Activated T-helper 17 cell treated with anti-CD3 and anti-CD28 coated beads, Interleukin-2, amount 50 U/mL, for 72 hours (primary cell): ENCODE results near the gene STIM2. TPM values are rescaled to one million over a fixed set of nuclear protein-coding genes. Genes with fewer than 3 reads are reported as not detected.
"Not testable (repeated sequence)": the region's sequence is repeated elsewhere in the genome, so short reads cannot be mapped to it uniquely, and the experiment has no call there.

ENCODE experiments used
- ATAC-seq: fragments of 150-1000 bp; cut with Tn5 transposase; replicated peaks from 2 replicates; pipeline ENCODE4 v1.10.0; 2021; ENCODE audit warnings: mild to moderate bottlenecking, moderate library complexity
- H3K27ac Mint-ChIP-seq: one replicate; pipeline ENCODE4 v1.8.0; 2022; ENCODE audit warnings: mixed read lengths
- H3K27me3 Mint-ChIP-seq: one replicate; pipeline ENCODE4 v1.8.0; 2022; ENCODE audit warnings: mixed read lengths
- H3K36me3 Mint-ChIP-seq: one replicate; pipeline ENCODE4 v1.8.0; 2022; ENCODE audit warnings: low read depth, mild to moderate bottlenecking, mixed read lengths
- H3K4me1 Mint-ChIP-seq: one replicate; pipeline ENCODE4 v1.8.0; 2022; ENCODE audit warnings: mixed read lengths
- H3K4me3 Mint-ChIP-seq: one replicate; pipeline ENCODE4 v1.8.0; 2022; ENCODE audit warnings: mild to moderate bottlenecking, mixed read lengths
- H3K9me3 Mint-ChIP-seq: one replicate; pipeline ENCODE4 v1.8.0; 2022; ENCODE audit warnings: mixed read lengths
- total RNA-seq, 2 donors: library from RNA; stranded (reverse); gene quantifications; one replicate each; pipeline ENCODE4 v1.2.3, GENCODE V29; 2022

The STIM2 gene
- total RNA-seq, 2 donors from 2014 or later: 38.4 to 39.6 TPM

- H3K9me3 Mint-ChIP-seq: no peaks in the 10 kb centered on the region
- peaks cover 25% of the 10 kb centered on the region for H3K36me3 Mint-ChIP-seq
- peaks cover 7% of the 10 kb centered on the region for H3K4me1 Mint-ChIP-seq
- ATAC-seq: no peak
- no peaks in the 10 kb centered on the region for H3K27me3 Mint-ChIP-seq
- no peak overlapping the region for H3K27ac Mint-ChIP-seq
- H3K4me3 Mint-ChIP-seq: no peak overlapping the region
These were observed 166.8 kb downstream of the STIM2 start for GRCh38 chr4:27027428-27027827.

- H3K27me3 Mint-ChIP-seq, H3K9me3 Mint-ChIP-seq, H3K36me3 Mint-ChIP-seq, H3K27ac Mint-ChIP-seq, ATAC-seq, H3K4me3 Mint-ChIP-seq, H3K4me1 Mint-ChIP-seq: not testable (repeated sequence)
These were observed 174.5 kb downstream of the STIM2 start for GRCh38 chr4:27035127-27035526.

DNA sequence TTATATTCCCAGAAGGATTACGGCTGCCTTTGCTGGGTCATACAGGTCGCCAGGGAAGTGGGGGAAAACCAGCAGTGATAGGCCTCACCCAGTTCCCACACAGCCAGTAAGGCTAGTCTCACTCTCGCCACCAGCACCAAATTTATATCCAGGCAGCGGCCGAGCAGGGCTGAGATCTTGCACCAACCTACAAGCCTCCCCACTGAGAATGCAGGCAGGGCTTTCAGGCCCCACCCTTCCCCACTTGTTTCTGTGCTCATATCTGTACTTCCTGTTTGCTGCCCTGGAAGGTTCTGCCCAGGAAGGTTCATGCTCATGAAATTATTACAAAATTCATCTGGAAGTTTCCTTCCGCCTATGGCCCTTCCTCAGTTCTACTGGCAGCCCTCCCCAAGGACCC, 179.7 kb downstream of the STIM2 start:
- no peaks in the 10 kb centered on the region for H3K36me3 Mint-ChIP-seq
- peaks cover 18% of the 10 kb centered on the region for H3K27me3 Mint-ChIP-seq
- peaks cover 7% of the 10 kb centered on the region for H3K9me3 Mint-ChIP-seq
- no peak for ATAC-seq
- no peak overlapping the region for H3K4me3 Mint-ChIP-seq
- H3K27ac Mint-ChIP-seq: no peak overlapping the region
- no peaks in the 10 kb centered on the region for H3K4me1 Mint-ChIP-seq

DNA sequence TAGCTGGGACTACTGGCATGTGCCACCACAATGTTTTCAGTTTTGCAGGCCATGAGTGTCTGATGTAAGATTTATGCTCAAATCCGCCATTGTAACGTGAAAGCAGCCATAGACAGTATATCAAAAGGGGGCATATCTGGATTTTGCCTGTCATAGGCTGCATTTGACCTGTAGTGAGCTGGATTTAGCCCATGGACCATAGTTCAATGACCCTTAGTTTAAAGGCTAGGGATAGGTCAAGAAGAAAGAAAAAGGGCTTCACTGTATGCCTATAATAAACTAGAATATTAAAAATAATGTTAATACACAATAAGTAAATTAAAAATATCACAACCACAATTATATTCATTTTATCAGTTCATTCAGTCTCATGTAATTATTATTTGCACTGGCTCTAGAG, 181.8 kb downstream of the STIM2 start:
- Mint-ChIP-seq H3K36me3 (no peaks in the 10 kb centered on the region), H3K27ac (no peak overlapping the region), H3K27me3 (peaks cover 24% of the 10 kb centered on the region), H3K4me1 (no peaks in the 10 kb centered on the region), H3K9me3 (peaks cover 7% of the 10 kb centered on the region), H3K4me3 (no peak overlapping the region)
- no peak for ATAC-seq

DNA sequence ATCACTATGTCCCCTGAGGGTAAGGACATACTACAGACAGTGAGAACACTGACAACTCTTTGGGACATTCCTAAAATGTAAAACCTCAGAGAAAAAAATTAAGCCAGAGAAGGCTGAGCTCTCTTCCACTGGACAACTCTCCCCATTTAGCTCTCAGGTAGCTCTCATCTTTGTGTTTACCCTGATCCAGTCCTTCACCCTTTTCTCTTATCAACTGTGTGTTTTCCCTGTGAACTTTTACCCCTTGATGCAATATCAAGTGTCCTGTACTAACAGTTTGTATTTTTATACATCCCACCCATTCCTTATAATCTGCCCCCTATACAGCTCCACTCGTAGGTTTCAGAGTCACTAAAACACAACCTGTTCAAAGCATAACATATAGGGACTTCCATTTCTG, 182.6 kb downstream of the STIM2 start:
- Mint-ChIP-seq H3K4me3 (no peak overlapping the region), H3K4me1 (no peaks in the 10 kb centered on the region), H3K27ac (no peak overlapping the region), H3K36me3 (no peaks in the 10 kb centered on the region), H3K9me3 (peaks cover 7% of the 10 kb centered on the region), H3K27me3 (peaks cover 26% of the 10 kb centered on the region)
- no peak for ATAC-seq

GRCh38 chr4:27046851-27047250, 186.2 kb downstream of the STIM2 start:
- no peaks in the 10 kb centered on the region for H3K36me3 Mint-ChIP-seq
- H3K9me3 Mint-ChIP-seq: peaks cover 7% of the 10 kb centered on the region
- no peak for ATAC-seq
- no peaks in the 10 kb centered on the region for H3K4me1 Mint-ChIP-seq
- no peak overlapping the region for H3K27ac Mint-ChIP-seq
- no peak overlapping the region for H3K4me3 Mint-ChIP-seq
- peaks cover 46% of the 10 kb centered on the region for H3K27me3 Mint-ChIP-seq

DNA sequence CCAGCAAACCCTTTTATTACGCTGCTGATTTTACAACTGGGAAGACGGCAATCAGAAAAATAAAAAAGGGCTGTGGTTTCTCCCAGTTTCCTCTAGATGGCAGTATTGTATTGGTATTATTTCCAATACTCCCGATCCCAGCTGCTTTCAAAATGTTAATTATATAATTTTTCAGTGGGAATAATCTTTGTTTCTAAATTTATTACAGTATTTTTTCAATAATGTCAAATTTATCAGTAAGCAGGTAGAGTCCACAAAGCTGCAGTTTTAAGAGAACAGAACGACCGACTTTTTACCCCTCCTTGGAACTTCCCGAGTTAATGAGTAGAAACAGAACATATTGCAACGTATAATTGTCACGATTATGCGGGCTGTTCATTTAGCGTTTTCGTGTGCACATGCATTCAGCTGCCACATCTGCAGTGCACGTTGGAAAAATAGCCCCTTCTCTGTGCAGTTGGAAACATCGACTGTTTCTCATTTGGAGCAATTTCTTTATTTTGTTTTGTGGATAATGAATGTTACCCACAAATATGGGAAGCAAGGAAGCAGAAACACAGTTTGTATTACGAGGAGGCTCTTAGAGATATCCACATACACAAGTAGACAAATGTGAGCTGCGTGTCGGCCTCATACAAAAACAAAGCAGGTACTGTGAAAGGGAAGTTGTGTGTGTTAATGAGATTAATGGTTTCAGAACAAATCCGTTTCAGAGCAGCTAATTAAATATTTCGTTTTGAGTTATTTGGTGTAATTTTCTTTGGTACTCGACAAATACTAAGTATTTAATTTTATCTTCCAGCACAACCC, 188.0 kb downstream of the STIM2 start:
- Mint-ChIP-seq H3K9me3 (peaks cover 3% of the 10 kb centered on the region), H3K4me1 (no peaks in the 10 kb centered on the region), H3K4me3 (no peak overlapping the region), H3K36me3 (no peaks in the 10 kb centered on the region), H3K27me3 (peaks cover 40% of the 10 kb centered on the region), H3K27ac (no peak overlapping the region)
- ATAC-seq: no peak

DNA sequence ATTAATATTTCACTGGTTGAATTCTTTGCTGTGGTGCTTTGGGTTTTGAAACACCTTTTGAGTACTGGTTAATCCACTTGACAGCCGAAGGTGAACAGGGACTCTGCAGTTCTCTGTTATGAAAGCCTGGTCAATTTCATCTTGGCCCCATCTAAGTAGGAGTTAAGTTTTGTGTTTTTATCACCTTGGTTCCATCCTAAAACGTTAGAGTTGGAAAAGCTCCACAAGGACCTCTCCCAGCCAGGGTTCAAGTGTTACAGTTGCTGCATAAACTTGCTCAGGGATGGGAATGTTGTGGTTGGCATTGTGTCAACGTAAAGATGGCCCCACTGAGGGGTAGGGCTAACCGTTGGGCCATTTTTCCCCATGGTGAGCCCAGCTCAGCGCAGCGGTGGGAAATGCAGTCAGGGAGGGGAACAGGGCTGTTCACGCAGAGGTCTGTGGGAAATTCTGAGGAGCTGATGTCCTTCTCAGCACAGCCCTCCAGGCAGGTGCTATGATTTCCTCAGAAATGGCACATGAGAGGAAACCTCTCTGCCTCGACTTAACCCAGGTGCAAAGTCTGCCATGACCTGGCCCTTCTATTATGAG, 188.7 kb downstream of the STIM2 start:
- Mint-ChIP-seq H3K4me3 (no peak overlapping the region), H3K36me3 (no peaks in the 10 kb centered on the region)

GRCh38 chr4:27050731-27051130, 190.1 kb downstream of the STIM2 start:
- no peaks in the 10 kb centered on the region for H3K9me3 Mint-ChIP-seq
- H3K36me3 Mint-ChIP-seq: no peaks in the 10 kb centered on the region
- no peaks in the 10 kb centered on the region for H3K4me1 Mint-ChIP-seq
- ATAC-seq: no peak
- peaks cover 36% of the 10 kb centered on the region for H3K27me3 Mint-ChIP-seq
- no peak overlapping the region for H3K4me3 Mint-ChIP-seq
- no peak overlapping the region for H3K27ac Mint-ChIP-seq

More for the DNA sequence above, 188.7 kb downstream of the STIM2 start:
- H3K9me3 Mint-ChIP-seq: no peaks in the 10 kb centered on the region
- peaks cover 37% of the 10 kb centered on the region for H3K27me3 Mint-ChIP-seq
- no peak for ATAC-seq
- no peaks in the 10 kb centered on the region for H3K4me1 Mint-ChIP-seq
- no peak overlapping the region for H3K27ac Mint-ChIP-seq

DNA sequence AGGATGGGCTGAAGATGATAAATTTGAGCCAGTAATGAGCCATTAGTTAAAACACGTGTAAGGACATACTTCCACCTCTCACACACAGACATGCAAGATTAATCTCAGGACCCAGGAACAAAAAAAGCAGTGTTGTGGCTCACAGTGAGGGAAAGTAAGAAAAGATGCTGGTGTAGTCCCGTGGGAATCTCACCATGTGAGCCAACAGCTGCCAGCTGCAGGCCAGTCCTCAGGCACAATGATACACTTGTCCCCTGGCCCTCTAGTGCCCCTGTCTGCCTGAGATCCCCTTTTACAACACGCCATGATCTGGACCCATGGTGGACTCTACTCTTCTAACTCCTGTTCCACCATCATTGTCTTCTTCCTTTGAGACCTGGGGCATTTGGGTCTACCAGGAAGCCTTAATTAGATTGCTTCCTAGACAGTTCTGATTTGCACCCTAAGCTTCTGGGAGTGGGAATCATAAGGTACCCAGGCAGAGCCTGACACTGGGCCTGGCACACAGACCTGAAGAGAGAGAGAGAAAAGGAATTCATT, 194.7 kb downstream of the STIM2 start:
- H3K27me3 Mint-ChIP-seq: peaks cover 16% of the 10 kb centered on the region

DNA sequence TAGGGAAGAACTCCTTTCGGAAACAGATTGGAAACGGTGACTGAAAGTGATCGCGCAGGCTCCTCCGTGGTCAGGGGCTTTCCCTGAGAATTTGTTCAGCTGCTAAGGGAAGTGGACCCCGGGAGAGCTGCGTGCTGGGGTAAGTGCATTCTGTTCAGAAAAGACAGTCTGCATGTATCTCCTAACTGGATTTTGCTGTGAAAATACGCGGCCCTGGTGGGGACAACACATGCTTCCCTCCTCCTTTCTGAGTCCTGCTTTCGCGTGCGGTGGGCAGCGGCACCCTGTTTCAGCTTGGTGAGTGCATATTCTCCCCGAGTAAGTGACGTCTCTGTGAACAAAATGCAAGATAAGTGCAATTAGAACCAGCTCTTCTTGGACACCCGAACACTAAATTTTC, 195.6 kb downstream of the STIM2 start:
- no peak overlapping the region for H3K27ac Mint-ChIP-seq
- no peaks in the 10 kb centered on the region for H3K36me3 Mint-ChIP-seq
- H3K4me3 Mint-ChIP-seq: no peak overlapping the region
- peaks cover 10% of the 10 kb centered on the region for H3K27me3 Mint-ChIP-seq
- no peaks in the 10 kb centered on the region for H3K4me1 Mint-ChIP-seq
- ATAC-seq: no peak
- H3K9me3 Mint-ChIP-seq: no peaks in the 10 kb centered on the region

More for the DNA sequence above, 194.7 kb downstream of the STIM2 start:
- Mint-ChIP-seq H3K27ac (no peak overlapping the region), H3K9me3 (no peaks in the 10 kb centered on the region), H3K4me1 (no peaks in the 10 kb centered on the region), H3K4me3 (no peak overlapping the region), H3K36me3 (no peaks in the 10 kb centered on the region)
- no peak for ATAC-seq

DNA sequence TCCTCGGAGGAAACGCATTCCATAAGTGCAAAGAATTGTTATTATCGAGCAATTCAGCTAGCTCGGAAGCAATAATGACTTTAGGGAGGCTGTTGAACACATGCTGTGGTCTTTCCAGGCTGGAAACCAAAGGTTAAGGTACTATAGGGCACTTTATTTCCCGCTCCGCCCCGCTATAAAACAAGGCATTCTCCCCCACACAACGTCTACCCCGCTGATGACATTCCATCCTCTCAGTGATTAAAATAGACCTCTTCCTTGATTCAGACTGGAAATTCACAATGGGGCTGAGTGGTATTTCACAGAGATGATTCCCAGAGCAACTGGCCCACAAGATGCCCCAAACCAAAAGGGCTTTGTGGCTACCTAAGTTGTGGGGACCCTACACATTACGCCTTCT, 196.4 kb downstream of the STIM2 start:
- Mint-ChIP-seq H3K4me1 (no peaks in the 10 kb centered on the region), H3K9me3 (no peaks in the 10 kb centered on the region), H3K4me3 (no peak overlapping the region), H3K27ac (no peak overlapping the region), H3K27me3 (peaks cover 10% of the 10 kb centered on the region), H3K36me3 (no peaks in the 10 kb centered on the region)
- no peak for ATAC-seq

DNA sequence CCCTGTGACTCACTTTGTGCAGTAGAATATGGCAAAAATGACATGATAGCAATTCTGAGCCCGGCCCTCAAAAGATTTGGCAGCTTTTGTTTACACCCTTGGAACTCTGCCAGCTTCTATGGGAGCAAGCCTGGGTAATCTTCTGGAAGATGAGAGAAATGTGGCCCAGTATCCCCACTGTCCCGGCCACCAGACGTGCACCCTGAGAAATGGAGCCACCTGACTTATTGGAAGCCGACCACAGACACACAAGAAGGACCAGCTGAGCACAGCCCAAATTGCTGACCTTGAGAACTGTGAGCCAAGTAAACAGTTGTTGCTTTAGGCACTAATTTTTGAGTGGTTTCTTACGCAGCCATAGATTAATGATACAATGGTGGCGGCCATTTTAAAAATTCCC, 197.0 kb downstream of the STIM2 start:
- Mint-ChIP-seq H3K9me3 (no peaks in the 10 kb centered on the region), H3K27ac (no peak overlapping the region), H3K4me1 (no peaks in the 10 kb centered on the region), H3K36me3 (no peaks in the 10 kb centered on the region), H3K27me3 (peaks cover 10% of the 10 kb centered on the region), H3K4me3 (no peak overlapping the region)
- ATAC-seq: no peak

DNA sequence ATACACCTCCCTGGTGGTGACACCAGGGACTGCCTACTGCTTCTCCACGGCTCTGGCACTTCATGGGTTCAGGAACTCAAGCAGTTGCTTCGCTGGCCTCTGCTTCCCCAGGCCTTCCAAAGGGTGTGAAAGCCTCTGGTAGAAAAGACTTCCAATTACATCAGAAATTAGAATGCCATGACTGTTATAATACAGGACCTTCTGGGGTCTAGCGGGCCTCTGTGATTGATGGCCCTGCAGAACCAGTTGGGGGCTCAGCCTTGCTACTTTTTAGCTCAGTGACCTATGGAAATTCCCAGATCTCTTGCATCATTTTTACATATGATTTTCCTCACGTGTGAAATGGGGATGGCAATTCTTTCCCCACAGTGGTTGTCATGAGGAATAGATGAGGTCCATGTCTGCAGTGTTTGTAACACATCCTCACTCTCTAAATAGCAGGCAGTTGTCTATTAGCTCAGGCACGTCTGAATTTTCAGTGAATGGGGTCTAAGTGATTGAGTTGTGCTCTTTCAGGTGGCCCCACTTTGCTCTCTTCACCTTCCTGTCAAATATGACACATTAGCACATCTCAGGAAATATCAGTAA, 198.3 kb downstream of the STIM2 start:
- Mint-ChIP-seq H3K27ac (no peak overlapping the region), H3K4me3 (no peak overlapping the region), H3K4me1 (no peaks in the 10 kb centered on the region), H3K9me3 (no peaks in the 10 kb centered on the region), H3K36me3 (no peaks in the 10 kb centered on the region), H3K27me3 (peaks cover 10% of the 10 kb centered on the region)
- ATAC-seq: no peak

DNA sequence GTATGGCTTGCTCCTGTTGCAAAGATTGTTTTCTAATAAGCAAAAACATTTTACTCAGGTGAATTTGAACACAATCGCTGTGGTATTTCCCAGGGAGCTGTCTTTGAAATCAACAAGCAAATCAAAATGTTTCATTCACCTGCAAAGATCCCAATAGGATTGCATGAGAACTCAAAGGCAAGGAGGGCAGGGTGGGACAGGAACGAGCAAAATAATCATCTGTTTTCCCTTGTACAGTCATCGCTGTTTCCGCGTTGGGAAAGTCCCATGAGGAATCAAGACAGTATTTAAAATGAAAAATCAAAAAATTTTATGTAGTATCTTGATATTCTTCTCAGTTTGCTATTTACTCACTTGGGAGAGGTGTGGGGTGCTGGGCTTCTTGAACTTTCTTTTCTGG, 198.8 kb downstream of the STIM2 start:
- Mint-ChIP-seq H3K27ac (no peak overlapping the region), H3K4me1 (no peaks in the 10 kb centered on the region), H3K9me3 (no peaks in the 10 kb centered on the region), H3K27me3 (peaks cover 16% of the 10 kb centered on the region), H3K4me3 (no peak overlapping the region), H3K36me3 (no peaks in the 10 kb centered on the region)
- ATAC-seq: no peak
